GM19351 (cell line): ENCODE data around the gene GALC.
A peak's percentile ranks its signal among the peaks of the same experiment; 100 is the strongest.
"Not testable (repeated sequence)": the region's sequence is repeated elsewhere in the genome, so short reads cannot be mapped to it uniquely, and the experiment has no call there.

Source experiments
- ATAC-seq: cut with Tn5 transposase; IDR thresholded peaks from one replicate; pipeline ENCODE4 v1.9.1; 2021; ENCODE audit warnings: mild to moderate bottlenecking, moderate library complexity; ENCODE audit not compliant: unreplicated experiment

GALC gene

GRCh38 chr14:87992718-87993628 lies at the start of gene GALC:
Gene GALC, minus strand, starts transcription at chr14:87993182. Its CDS starts 18 bp downstream, at chr14:87993164.
- peak; percentile 83 for ATAC-seq

GRCh38 chr14:88040146-88040545 lies 47.2 kb upstream of the GALC start:
- ATAC-seq = no peak

DNA sequence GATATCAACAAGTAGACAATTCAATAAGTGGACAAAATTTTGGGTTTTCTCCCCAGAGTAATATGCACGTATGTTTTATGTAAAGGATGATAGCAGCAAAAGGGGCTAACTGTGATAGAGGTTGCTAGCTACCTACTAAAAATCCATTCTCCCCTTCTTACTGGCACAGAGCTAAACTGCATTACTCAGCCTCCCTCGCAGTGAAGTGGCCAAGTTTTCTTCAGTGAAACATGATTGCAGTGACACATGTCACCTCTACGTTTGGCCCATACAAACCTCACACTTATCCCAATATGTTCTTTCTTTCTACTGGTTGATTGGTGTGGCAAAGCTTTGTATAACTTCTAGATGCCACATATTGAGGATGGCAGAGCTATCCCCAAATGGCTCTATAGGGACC lies 46.2 kb upstream of the GALC start:
- ATAC-seq = no peak

DNA sequence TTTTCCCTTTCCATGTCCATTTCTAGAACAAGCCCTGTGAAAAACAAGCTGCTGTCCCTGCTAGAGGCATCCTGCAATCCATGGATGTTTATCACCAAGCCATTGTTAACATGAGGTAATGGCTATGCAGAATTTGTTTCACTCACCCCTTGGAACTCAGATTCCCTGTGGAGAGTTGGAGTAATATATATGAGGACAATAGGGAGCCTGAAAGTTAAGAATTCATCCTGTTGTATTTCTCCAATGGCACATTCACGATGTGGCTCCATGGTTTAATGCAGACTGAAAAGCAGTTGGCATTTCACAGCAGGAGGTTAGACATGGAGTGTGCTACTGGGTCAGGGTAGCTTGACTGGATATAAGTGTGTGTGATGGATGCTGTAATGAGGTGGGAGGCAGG lies 44.3 kb upstream of the GALC start:
- ATAC-seq = no peak

DNA sequence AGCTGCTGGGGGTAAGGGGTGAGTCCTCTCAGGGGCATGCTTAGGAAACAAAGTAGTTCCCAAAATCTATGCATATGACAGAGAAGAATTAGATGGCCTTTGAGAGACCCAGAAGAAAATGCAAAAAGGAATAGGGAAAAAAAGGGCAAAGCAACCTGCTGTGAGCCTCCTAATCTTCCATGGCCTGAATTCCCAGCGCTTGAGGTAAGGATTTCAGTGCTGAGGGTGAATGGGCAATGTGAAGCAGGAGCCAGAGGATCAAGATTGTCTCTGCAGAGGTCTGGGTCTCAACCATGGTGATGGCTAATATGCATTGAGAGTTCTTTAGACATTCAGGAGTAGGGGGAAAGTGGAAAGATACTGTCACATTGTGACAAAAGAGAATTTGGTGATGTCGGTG lies 43.4 kb upstream of the GALC start:
- ATAC-seq = no peak

GRCh38 chr14:88034076-88034475 lies 41.1 kb upstream of the GALC start:
- no peak for ATAC-seq

DNA sequence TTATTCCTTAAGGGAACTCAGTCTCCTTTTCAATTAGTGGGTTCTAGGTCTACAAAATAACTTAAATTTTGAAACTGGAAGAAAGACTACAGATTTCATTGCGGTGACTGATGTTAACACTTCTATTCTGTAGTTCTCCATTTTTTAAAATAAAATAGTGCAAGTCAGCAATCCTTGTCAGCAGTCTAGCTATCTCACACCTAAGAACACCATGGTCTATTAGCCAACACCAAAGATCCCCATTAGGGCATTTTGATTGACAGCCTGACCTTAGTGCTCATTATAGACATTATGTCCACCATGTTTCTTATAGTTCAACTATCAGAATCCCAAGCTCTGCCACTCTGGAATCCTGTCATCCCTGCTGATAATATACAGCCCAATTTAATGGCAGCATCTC lies 39.4 kb upstream of the GALC start:
- no peak for ATAC-seq

GRCh38 chr14:88030892-88031291 lies 37.9 kb upstream of the GALC start:
- no peak for ATAC-seq

DNA sequence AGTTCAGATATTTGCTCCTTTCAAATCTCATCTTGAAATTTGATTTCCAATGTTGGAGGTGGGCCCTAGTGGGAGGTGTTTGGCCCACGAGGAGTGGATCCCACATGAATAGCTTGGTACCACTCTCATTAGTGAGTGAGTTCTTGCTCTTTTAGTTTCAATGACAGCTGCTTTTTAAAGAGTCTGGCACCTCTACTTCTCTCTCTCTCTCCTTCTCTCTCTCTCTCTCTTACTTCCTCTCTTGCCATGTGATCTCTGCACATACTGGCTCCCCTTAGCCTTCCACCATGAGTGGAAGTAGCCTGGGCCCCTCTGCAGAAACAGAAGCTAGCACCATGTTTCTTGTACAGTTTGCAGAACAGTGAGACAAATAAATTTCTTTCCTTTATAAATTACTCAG lies 37.1 kb upstream of the GALC start:
- no peak for ATAC-seq

GRCh38 chr14:88029500-88029899 lies 36.5 kb upstream of the GALC start:
- ATAC-seq = no peak

DNA sequence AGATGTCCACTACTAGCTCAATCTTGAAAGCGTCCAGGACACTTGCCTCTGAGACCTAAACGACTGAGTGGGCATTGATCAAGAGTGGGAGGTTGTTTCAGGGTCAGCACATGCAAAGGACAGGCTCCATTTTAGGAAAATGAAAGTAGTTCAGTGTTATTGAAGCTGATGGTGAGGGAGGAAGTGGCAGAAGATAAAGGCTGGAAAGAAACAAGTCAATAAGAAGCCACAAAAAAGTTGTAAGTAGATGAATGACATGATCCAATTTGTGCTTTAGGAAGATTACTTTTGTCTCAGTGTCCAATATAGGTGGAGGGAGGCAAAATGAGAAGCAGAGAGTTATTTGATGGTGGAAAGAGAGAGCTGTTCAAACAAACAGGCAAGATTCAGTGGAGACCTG lies 33.9 kb upstream of the GALC start:
- peak; percentile 52 for ATAC-seq

DNA sequence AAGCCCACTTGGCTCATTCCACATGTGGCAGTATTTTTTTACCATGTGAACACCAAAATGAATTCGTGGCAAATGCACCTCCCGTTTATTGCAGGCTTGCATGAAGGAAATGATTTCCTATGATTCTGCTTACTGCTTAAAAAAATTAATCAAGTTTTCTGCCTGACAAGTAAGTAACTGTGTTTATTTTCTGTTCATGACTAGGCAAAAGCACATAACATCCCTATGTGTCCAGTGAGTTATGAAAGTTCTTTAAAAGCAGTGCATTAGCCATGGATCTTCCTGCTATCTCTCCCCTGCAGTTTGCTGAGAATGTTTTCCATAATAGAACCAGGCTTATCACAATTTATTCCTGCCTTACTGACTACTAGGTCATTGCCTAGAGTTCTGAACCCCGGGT lies 32.3 kb upstream of the GALC start:
- ATAC-seq = no peak

- not testable (repeated sequence) for ATAC-seq
Observed at GRCh38 chr14:88024252-88025086, 31.5 kb upstream of the GALC start.

DNA sequence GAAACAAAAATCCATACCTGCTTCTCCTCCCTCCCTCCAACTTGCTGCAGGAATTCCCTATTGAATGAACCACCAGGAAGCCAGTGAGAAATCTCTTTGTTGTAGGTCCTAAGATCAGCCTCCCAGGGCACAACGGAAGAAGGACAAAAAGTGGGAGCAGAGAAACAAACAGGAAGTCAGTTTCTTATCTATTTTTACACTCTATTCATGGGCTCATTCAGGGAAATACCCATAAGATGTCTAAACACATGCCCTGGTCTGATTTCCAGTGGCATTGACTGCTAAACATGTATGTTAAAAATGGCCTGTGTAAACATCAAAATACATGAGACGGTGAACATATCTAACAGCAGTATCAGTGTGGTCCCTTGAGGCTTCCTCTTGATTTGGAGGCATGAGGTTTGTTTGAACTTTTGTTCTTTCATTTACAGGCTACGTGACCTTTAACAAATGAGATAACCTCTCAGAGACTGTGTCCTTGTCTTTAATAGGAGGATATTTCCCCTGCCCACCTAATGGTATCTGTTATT lies 30.7 kb upstream of the GALC start:
- ATAC-seq = no peak

- no peak for ATAC-seq
Observed at GRCh38 chr14:88017535-88017934, 24.6 kb upstream of the GALC start.

GRCh38 chr14:88016768-88017167 lies 23.8 kb upstream of the GALC start:
- ATAC-seq = no peak

- peak; percentile 87 for ATAC-seq
Observed at GRCh38 chr14:88013750-88014349, 20.9 kb upstream of the GALC start.

GRCh38 chr14:88012495-88012894 lies 19.5 kb upstream of the GALC start:
- no peak for ATAC-seq

DNA sequence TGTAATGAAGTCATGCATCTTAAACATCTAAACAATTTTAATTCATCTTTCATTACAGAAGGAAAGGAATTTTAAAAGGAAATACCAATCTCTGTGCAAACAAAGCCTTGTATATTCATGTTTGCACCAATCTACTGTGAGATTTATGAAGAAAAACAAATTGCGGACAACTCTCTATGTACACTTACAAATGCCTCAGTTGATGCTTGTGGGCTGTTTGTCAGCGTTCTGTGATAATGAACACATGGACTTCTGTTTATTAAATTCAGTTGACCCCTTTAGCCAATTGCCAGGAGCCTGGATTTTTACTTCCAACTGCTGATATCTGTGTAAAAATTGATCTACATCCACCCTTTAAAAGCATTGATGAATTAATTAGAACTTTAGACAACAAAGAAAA lies 17.3 kb upstream of the GALC start:
- no peak for ATAC-seq

GRCh38 chr14:88009486-88009885 lies 16.5 kb upstream of the GALC start:
- no peak for ATAC-seq

DNA sequence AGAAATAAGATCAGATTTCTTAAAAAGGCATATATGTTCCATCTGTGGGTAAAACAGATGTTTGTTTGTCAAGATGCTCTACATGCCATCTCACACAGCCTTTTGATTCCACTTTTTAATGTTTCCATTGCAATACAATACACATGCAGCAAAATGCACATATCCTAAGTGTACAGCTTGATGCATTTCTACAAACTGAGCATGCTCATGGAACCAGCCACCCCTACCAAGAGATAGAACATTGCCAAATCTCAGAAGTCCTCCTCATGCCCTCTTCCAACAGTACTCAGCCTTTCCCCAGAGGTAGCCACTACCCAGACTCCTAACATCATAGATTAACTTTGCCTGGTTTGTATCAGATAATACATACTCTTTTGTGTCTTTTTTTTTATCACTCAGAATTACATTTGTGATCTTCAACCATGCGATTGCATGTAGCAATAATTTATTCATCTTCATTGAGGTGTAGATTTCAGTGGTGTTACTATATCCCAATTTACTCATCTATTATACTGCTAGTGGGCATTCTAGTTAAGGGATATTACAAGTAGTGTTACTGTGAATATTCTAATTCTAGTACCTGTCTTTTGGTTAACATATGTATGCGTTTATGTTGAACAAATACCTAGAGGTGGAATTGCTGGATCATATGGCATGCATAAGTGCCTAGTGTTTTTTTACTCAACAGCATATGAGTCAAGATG lies 15.2 kb upstream of the GALC start:
- no peak for ATAC-seq
